ENCODE results near the gene STK35.

Gene STK35

DNA sequence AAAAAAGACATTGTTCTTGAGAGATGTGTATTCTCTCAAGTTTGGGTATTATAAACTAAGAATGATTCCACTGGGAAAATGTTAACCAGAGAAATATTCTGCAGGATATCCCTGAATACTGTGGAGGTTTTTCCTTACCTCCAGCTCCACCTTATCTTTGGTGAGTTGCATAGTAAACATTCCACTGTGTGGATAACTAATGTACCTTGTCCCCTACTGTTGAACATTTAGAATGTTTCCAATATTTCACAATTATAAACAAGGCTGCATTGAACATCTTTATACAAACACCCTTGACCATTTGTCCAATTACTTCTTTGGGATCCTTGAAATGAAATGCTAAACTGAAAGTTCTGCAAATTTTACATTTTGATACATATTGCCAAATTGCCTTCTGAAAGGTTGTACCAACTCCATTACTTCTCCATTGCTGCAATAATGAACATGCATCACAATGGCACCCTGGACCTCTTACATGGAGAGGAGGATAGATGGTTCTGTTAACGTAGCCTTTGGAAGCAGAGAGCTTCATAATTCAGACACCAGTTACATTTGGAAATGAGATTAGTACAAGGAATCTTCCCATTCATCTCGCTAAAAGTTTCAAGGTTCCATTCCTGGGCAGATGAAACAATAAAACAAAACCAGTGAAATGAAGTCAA is 35.0 kb upstream of the STK35 start:
- FAIRE-seq, result no peak
- DNase-seq (ENCODE audit: insufficient read length, low spot score), result no peak
- TF ChIP-seq, protein P1, sequence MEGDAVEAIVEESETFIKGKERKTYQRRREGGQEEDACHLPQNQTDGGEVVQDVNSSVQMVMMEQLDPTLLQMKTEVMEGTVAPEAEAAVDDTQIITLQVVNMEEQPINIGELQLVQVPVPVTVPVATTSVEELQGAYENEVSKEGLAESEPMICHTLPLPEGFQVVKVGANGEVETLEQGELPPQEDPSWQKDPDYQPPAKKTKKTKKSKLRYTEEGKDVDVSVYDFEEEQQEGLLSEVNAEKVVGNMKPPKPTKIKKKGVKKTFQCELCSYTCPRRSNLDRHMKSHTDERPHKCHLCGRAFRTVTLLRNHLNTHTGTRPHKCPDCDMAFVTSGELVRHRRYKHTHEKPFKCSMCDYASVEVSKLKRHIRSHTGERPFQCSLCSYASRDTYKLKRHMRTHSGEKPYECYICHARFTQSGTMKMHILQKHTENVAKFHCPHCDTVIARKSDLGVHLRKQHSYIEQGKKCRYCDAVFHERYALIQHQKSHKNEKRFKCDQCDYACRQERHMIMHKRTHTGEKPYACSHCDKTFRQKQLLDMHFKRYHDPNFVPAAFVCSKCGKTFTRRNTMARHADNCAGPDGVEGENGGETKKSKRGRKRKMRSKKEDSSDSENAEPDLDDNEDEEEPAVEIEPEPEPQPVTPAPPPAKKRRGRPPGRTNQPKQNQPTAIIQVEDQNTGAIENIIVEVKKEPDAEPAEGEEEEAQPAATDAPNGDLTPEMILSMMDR (IDR thresholded peaks at IDR 0.05; ENCODE audit: insufficient read depth, missing control alignments), result no peak

DNA sequence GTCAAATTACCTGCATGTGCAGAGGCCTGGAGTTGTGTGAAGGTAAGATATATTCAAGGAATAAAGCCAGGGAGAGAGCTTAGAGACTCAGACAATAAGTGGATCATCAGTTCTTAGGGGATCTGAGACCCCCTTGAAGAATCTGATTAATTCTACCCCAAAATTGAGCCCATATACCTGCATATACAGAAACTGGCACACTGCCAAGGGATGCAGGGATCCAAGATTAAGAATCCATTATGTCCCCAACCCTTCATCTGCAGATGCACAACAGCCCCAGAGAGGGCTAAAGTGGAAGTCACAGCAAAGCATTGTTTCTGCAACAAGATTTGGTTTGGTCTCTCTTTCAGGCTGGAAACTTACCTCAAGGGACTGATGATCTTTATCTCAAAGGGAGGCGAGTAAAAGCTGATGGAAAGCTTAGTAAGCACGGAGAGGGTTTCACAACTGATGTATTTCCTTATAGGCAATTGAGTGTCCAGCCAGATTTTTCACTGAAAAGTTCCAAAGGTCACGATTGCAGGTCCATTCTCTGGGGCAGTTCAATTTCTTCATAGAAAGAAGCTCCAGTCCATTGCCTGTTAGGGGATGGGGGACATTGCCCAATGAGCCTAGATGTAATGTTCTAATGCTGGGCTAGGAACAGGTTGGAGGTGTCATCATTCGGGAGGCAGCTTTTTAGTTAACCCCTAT is 20.9 kb upstream of the STK35 start:
- TF ChIP-seq, protein P1 (IDR thresholded peaks at IDR 0.05; ENCODE audit: insufficient read depth, missing control alignments), result no peak
- FAIRE-seq (no peak), DNase-seq (ENCODE audit: insufficient read length, low spot score) (no peak)

DNA sequence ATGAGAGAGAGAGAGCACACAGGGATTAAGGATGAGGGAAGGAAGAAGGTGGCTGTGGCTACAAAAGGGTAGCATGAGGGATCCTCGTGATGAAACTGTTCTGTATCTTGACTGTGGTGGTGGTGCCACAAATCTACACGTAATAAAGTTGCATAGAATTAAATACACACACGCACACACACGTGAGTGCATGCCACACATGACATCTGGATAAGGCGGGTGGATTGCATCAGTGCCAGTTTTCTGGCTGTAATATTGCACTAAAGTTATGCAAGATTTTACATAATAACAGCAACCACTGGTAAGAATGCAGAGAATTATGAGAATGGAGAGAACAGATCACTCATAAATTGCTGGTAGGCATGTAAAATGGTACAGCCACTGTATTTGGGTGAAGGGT is 16.9 kb upstream of the STK35 start:
- no peak for FAIRE-seq
- TF ChIP-seq, protein P1 (IDR thresholded peaks at IDR 0.05; ENCODE audit: insufficient read depth, missing control alignments), result no peak
- DNase-seq (ENCODE audit: insufficient read length, low spot score), result no peak

GRCh38 chr20:2086177-2086979 is 15.2 kb upstream of the STK35 start:
- TF ChIP-seq, protein P1 (IDR thresholded peaks at IDR 0.05; ENCODE audit: insufficient read depth, missing control alignments), result no peak
- no peak for FAIRE-seq

DNA sequence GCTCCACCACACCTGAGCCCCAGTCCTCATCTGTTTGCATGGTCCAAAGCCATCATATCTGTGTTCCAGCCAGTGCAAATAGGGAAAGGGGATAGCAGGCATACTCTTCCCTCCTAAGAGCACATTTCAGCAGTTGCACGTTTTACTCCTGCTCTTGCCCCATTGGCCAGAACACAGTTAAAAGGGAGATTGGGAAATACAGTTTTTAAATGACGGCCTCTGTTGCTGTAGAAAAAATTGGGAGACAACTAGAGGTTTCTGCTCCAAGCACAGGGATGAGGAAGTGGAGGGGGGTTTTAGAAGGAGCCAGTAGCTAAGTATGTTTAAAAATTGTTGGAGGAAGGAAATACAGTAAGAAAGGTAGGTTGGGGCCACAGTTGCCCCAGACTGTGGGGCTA is 14.6 kb upstream of the STK35 start:
- no peak for DNase-seq (ENCODE audit: insufficient read length, low spot score)
- TF ChIP-seq, protein P1 (IDR thresholded peaks at IDR 0.05; ENCODE audit: insufficient read depth, missing control alignments), result no peak
- FAIRE-seq, result no peak

More at GRCh38 chr20:2086177-2086979, 15.2 kb upstream of the STK35 start:
- DNase-seq (ENCODE audit: insufficient read length, low spot score), result no peak

DNA sequence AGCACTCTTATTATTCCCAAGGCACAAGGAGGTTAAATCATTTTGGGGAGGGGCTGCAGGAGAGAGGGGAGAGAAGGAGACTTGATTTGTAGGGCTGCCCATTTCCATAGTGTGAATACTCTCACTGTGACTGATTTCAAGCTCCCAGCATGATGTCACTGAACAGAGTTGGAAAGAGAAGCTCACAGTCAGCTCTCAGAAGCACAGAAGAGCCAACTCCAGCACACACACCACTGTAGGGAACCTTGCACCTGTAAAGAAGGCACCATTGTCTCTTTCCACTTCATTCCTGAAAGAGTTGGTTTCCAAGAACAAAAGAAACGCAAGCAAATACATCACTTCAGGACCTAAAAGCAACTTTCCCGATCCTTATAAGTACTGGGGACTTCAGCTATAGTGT is 12.7 kb upstream of the STK35 start:
- TF ChIP-seq, protein P1 (IDR thresholded peaks at IDR 0.05; ENCODE audit: insufficient read depth, missing control alignments), result no peak
- FAIRE-seq (no peak), DNase-seq (ENCODE audit: insufficient read length, low spot score) (no peak)

Data from D721Med (cell line).